ENCODE measurements around the gene EBPL. TPM values are rescaled to one million over a fixed set of nuclear protein-coding genes. Genes with fewer than 3 reads are reported as not detected.

EBPL gene
- total RNA-seq, 6 donors from 2014 or later = 26.2 to 82.3 (median 54.8) TPM

DNA sequence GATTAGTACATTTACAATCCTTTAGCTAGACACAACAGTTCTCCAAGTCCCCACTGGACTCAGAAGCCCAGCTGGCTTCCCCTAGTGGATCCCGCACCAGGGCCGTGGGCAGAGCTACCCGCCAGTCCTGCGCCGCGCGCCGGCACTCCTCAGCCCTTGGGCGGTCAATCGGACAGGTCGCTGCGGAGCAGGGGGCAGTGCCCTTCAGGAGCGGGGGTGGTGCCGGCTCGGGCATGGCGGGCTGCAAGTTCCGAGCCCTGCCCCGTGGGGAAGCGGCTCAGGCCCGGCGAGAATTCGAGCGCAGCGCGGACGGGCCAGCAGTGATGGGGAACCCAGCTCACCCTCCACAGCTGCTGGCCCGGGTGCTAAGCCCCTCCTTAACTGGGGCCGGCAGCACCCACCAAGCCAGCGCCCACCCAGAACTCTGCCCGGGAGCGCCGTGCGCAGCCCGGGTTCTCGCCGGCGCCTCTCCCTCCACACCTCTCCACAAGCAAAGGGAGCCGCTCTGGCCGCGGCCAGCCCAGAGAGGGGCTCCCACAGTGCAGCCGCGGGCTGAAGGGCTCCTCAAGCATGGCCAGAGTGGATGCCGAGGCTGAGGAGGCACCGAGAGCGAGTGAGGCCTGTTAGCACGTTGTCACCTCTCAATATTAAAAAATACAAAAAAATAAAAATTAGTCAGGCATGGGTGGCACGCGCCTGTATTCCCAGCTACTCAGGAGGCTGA lies 12.9 kb downstream of the EBPL start:
- Histone ChIP-seq H3K27ac (no peak overlapping the region), H3K27me3 (no peaks in the 10 kb centered on the region), H3K4me1 (no peaks in the 10 kb centered on the region), H3K36me3 (peaks cover 0 to 2% (median 0%) of the 10 kb centered on the region in 4 donors), H3K4me3 (no peak overlapping the region), H3K9me3 (no peaks in the 10 kb centered on the region)
- no peak for ATAC-seq (ENCODE audit: low FRiP score in 2 of 2)
- WGBS, 2 donors = 95% methylated on average over 31 to 45 of the region's 48 CpGs
- DNase-seq = peak in 1 of 2 donors; percentile 73
- TF ChIP-seq POLR2A (IDR thresholded peaks at IDR 0.05) = no peak
- TF ChIP-seq POLR2AphosphoS5 (IDR thresholded peaks at IDR 0.05) = no peak
- TF ChIP-seq, protein P1, sequence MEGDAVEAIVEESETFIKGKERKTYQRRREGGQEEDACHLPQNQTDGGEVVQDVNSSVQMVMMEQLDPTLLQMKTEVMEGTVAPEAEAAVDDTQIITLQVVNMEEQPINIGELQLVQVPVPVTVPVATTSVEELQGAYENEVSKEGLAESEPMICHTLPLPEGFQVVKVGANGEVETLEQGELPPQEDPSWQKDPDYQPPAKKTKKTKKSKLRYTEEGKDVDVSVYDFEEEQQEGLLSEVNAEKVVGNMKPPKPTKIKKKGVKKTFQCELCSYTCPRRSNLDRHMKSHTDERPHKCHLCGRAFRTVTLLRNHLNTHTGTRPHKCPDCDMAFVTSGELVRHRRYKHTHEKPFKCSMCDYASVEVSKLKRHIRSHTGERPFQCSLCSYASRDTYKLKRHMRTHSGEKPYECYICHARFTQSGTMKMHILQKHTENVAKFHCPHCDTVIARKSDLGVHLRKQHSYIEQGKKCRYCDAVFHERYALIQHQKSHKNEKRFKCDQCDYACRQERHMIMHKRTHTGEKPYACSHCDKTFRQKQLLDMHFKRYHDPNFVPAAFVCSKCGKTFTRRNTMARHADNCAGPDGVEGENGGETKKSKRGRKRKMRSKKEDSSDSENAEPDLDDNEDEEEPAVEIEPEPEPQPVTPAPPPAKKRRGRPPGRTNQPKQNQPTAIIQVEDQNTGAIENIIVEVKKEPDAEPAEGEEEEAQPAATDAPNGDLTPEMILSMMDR (IDR thresholded peaks at IDR 0.05) = no peak
- TF ChIP-seq EP300 (IDR thresholded peaks at IDR 0.05) = no peak

DNA sequence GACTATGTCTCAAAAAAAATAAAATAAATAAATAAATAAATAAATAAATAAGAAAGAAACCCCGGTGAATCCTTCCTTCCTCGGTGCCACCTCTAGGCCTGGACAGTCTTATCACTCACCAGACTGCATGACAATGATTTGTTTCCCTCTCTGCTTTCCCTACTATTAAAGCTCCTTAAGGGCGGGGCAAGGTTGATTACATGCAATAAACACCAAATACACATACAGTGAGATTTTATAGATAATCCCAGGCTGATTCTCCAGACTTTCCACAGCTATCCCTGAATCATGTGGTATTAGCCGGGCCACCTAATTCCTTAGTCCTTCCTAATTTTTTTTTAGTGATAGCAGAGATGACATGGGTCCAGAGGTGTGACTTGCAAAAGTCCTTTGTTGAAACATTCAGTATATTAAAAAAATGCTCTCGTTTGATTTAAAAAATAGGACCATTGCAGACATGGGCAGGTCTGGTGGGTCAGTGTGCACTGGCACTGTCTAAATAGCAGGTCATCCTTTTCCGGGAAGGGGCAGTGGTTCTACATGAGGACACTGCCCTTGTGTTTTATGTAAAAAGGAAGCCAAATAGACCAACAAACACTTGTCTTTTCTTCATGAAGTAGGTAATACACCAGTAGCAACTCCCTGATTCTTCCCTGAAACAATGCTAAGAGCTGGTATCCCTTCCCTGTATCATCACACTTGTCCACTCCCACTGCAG lies 14.5 kb downstream of the EBPL start:
- no peak for TF ChIP-seq POLR2AphosphoS5 (IDR thresholded peaks at IDR 0.05)
- TF ChIP-seq POLR2A (IDR thresholded peaks at IDR 0.05) = no peak
- TF ChIP-seq EP300 (IDR thresholded peaks at IDR 0.05) = no peak
- TF ChIP-seq, protein P1 (IDR thresholded peaks at IDR 0.05) = no peak
- 92 to 96% methylated on average over 6 of the region's 6 CpGs for WGBS, 2 donors
- H3K4me1 ChIP-seq = no peaks in the 10 kb centered on the region
- ATAC-seq (ENCODE audit: low FRiP score in 2 of 2) = no peak
- no peaks in the 10 kb centered on the region for H3K9me3 ChIP-seq
- DNase-seq = no peak
- H3K27me3 ChIP-seq = no peaks in the 10 kb centered on the region
- H3K4me3 ChIP-seq = no peak overlapping the region
- no peak overlapping the region for H3K27ac ChIP-seq
- H3K36me3 ChIP-seq = peaks cover 0 to 2% (median 0%) of the 10 kb centered on the region in 4 donors

DNA sequence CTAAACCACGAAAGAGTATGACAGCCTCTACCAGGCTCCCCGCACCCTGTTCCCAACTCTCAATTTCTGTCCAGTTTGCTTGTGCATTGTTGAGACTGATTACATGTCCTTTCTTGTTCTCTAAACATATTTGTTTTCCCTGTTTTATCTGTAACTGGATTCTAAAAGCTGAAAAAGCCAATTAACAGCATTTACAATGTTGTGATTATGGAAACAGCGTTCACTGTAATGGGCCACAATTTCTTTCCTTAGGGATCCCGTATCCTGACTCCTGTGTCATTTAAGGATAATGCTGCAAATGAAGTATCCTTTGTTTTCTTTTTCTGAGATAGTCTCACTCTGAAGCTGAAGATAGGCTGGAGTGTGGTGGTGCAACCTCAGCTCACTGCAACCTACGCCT lies 20.5 kb downstream of the EBPL start:
- H3K9me3 ChIP-seq = no peaks in the 10 kb centered on the region
- TF ChIP-seq, protein P1 (IDR thresholded peaks at IDR 0.05) = no peak
- no peak for TF ChIP-seq POLR2AphosphoS5 (IDR thresholded peaks at IDR 0.05)
- no peak for TF ChIP-seq EP300 (IDR thresholded peaks at IDR 0.05)
- no peak for TF ChIP-seq POLR2A (IDR thresholded peaks at IDR 0.05)
- peaks cover 6 to 12% (median 10%) of the 10 kb centered on the region in 4 donors for H3K4me1 ChIP-seq
- H3K4me3 ChIP-seq = no peak overlapping the region
- peak overlapping the region in 1 of 4 donors; percentile 36 for H3K27ac ChIP-seq
- H3K27me3 ChIP-seq = no peaks in the 10 kb centered on the region
- no peak for ATAC-seq (ENCODE audit: low FRiP score in 2 of 2)
- no peak for DNase-seq
- peaks cover 0 to 21% (median 8%) of the 10 kb centered on the region in 4 donors for H3K36me3 ChIP-seq
- WGBS, 2 donors = 59 to 81% methylated on average over 5 of the region's 5 CpGs

DNA sequence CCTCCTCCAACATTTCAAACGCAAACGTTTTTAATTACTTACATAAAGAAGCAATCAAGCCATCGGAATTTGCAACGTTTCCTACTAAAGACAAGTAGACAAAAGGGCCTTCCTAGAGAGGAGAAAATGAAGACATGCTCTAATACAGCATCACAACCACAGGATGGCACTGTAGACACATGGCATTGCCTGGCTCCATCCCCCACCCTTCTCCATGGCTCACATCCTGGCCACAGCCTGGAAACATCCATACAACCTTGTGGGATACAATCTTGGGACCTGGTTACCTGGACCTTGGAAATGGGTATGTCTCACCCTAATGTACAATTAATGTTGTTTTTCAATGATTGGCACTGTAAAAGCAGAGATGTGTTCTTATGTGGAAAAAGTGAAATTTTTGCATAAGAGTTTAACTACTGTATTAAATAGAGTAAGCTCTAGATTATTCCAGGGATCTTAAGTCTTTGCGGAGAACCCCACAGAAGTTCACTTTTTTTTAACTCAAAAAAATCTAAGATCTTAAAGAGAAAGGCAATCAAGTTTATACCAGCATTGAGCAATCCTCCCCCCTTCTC lies 21.5 kb downstream of the EBPL start:
- TF ChIP-seq, protein P1 (IDR thresholded peaks at IDR 0.05) = peak; percentile 40 to 73 (median 58)
- TF ChIP-seq POLR2A (IDR thresholded peaks at IDR 0.05) (no peak), EP300 (IDR thresholded peaks at IDR 0.05) (no peak), POLR2AphosphoS5 (IDR thresholded peaks at IDR 0.05) (peak in 1 of 2 donors; percentile 26)
- Histone ChIP-seq H3K27me3 (no peaks in the 10 kb centered on the region), H3K27ac (peak overlapping the region in 1 of 4 donors; percentile 36), H3K36me3 (peaks cover 0 to 21% (median 8%) of the 10 kb centered on the region in 4 donors), H3K4me1 (peaks cover 6 to 12% (median 10%) of the 10 kb centered on the region in 4 donors), H3K4me3 (no peak overlapping the region), H3K9me3 (no peaks in the 10 kb centered on the region)
- DNase-seq = peak in 1 of 2 donors; percentile 73
- WGBS, 2 donors = 40 to 41% methylated on average over 5 of the region's 5 CpGs
- peak; percentile 81 to 88 for ATAC-seq (ENCODE audit: low FRiP score in 2 of 2)

Measured in upper lobe of left lung (tissue), 6 donors.